HCT116 (cell line): ENCODE data around the gene ABCC11. TPM values are rescaled to one million over a fixed set of nuclear protein-coding genes. Genes with fewer than 3 reads are reported as not detected.

ENCODE experiments used
- ATAC-seq: fragments of 200-7000 bp; cut with Tn5 transposase; 2 replicates; pipeline ENCODE4 v1.9.1; 2020; ENCODE audit warnings: mild to moderate bottlenecking, moderate library complexity
- BruUV-seq: library from RNA; stranded (reverse); fragments of 400-500 nt; replicated peaks from 2 replicates; lab custom pipeline; 2021; lab: Mats Ljungman, UMichigan
- CTCF ChIA-PET: fragments of 300-600 bp; sonication (Branson Sonifier 250); formaldehyde crosslinking; loops from one replicate; lab custom pipeline; 2021; ENCODE audit warnings: antibody characterized with exemption; lab: Charles Lee
- POLR2A ChIA-PET: fragments of 300-600, 350-600 bp; sonication (Branson Sonifier 250); formaldehyde crosslinking; loops from one replicate; lab custom pipeline; 2021; ENCODE audit warnings: antibody characterized with exemption; lab: Charles Lee
- RAD21 ChIA-PET, 2 experiments: fragments of 300-600 bp; sonication (Branson Sonifier 250); formaldehyde crosslinking; loops; one replicate each; lab custom pipeline; 2023; ENCODE audit warnings: low total read pairs in 2 of 2; ENCODE audit not compliant: uncharacterized antibody in 2 of 2, unreplicated experiment in 2 of 2, low non-redundant PET in 1 of 2; lab: Charles Lee
- DNase-seq: peaks from one replicate; pipeline ENCODE4 v3.0.0-alpha.2; 2010; ENCODE audit warnings: low read depth, low spot score
- H2AFZ ChIP-seq: fragments of 200-600 bp; shearing (Covaris generic), sonication (generic); 2 replicates; pipeline ENCODE4 v1.6.1; 2017; ENCODE audit warnings: low read depth, mixed run types, mixed read lengths, antibody characterized with exemption, low read length; ENCODE audit not compliant: poor library complexity, severe bottlenecking
- H3K27ac ChIP-seq: 2 replicates; pipeline ENCODE4 v1.5.1; 2012; ENCODE audit warnings: low read depth, low read length
- H3K27me3 ChIP-seq: fragments of 200-600 bp; sonication (generic); 2 replicates; pipeline ENCODE4 v1.6.1; 2016; ENCODE audit warnings: mixed run types, low read length, mixed read lengths; ENCODE audit not compliant: insufficient read depth
- H3K36me3 ChIP-seq, 2 experiments: fragments of 200-500 bp in 1 of 2; fragments of 200-600 bp in 1 of 2; sonication (Bioruptor generic) in 1 of 2; sonication (generic) in 1 of 2; 2 replicates each; pipeline versions ENCODE4 v1.5.1 to v1.6.1; 2014 to 2016; ENCODE audit warnings: low read length in 2 of 2, inconsistent platforms in 1 of 2, mixed read lengths in 1 of 2, mixed run types in 1 of 2; ENCODE audit not compliant: insufficient read depth in 2 of 2, control insufficient read depth in 1 of 2
- H3K4me1 ChIP-seq, 2 experiments: fragments of 200-600 bp in 1 of 2; sonication (generic) in 1 of 2; 2 replicates each; pipeline versions ENCODE4 v1.5.1 to v1.6.1; 2012 to 2017; ENCODE audit warnings: low read length in 2 of 2, inconsistent platforms in 1 of 2, mild to moderate bottlenecking in 1 of 2, mixed read lengths in 1 of 2, mixed run types in 1 of 2, moderate library complexity in 1 of 2; ENCODE audit not compliant: insufficient read depth in 2 of 2, control insufficient read depth in 1 of 2
- H3K4me2 ChIP-seq: fragments of 200-600 bp; sonication (generic); 2 replicates; pipeline ENCODE4 v1.6.1; 2017; ENCODE audit warnings: mixed run types, low read length, mixed read lengths
- H3K4me3 ChIP-seq, 2 experiments: fragments of 200-600 bp in 1 of 2; sonication (generic) in 1 of 2; replicated peaks in 1 of 2; 2 replicates each; pipeline ENCODE4 v1.5.1; 2011 to 2016; ENCODE audit warnings: low read length in 2 of 2, control low read depth in 1 of 2, low read depth in 1 of 2, mild to moderate bottlenecking in 1 of 2, mixed read lengths in 1 of 2, mixed run types in 1 of 2
- H3K79me2 ChIP-seq: fragments of 200-600 bp; sonication (generic); 2 replicates; pipeline ENCODE4 v1.6.1; 2017; ENCODE audit warnings: mild to moderate bottlenecking, mixed run types, low read length, moderate library complexity, mixed read lengths; ENCODE audit not compliant: insufficient read depth
- H3K9ac ChIP-seq: fragments of 200-600 bp; sonication (generic); 2 replicates; pipeline ENCODE4 v1.6.1; 2016; ENCODE audit warnings: low read length, mixed read lengths
- H3K9me2 ChIP-seq: fragments of 200-600 bp; sonication (generic), shearing (Covaris generic); 2 replicates; pipeline ENCODE4 v1.6.1; 2017; ENCODE audit warnings: mixed run types, mild to moderate bottlenecking, moderate library complexity; ENCODE audit not compliant: insufficient read depth
- H3K9me3 ChIP-seq, 2 experiments: fragments of 200-500 bp in 1 of 2; fragments of 200-600 bp in 1 of 2; sonication (Bioruptor generic) in 1 of 2; sonication (generic) in 1 of 2; 2 replicates each; pipeline ENCODE4 v1.6.1; 2014 to 2017; ENCODE audit warnings: low read length in 2 of 2, mixed read lengths in 2 of 2, inconsistent platforms in 1 of 2, low read depth in 1 of 2, mild to moderate bottlenecking in 1 of 2, mixed run types in 1 of 2, moderate library complexity in 1 of 2; ENCODE audit not compliant: control insufficient read depth in 1 of 2, insufficient read depth in 1 of 2
- H4K20me1 ChIP-seq: fragments of 200-600 bp; sonication (generic), shearing (Covaris generic); 2 replicates; pipeline ENCODE4 v1.6.1; 2017; ENCODE audit warnings: mixed run types, mild to moderate bottlenecking, moderate library complexity; ENCODE audit not compliant: insufficient read depth
- CBX3 ChIP-seq: IDR thresholded peaks from 2 replicates; pipeline ENCODE4 v1.6.1; 2012; ENCODE audit warnings: low read depth
- CEBPB ChIP-seq: IDR thresholded peaks from 2 replicates; pipeline ENCODE4 v1.6.1; 2012; ENCODE audit warnings: low read depth
- EGR1 ChIP-seq: IDR thresholded peaks from 2 replicates; pipeline ENCODE4 v1.6.1; 2012; ENCODE audit warnings: low read depth
- ELF1 ChIP-seq: IDR thresholded peaks from 2 replicates; pipeline ENCODE4 v1.6.1; 2012; ENCODE audit warnings: low read depth, borderline replicate concordance
- EZH2 ChIP-seq: fragments of 200-600 bp; sonication (generic); IDR thresholded peaks from 2 replicates; pipeline ENCODE4 v1.6.1; 2017; ENCODE audit warnings: antibody characterized with exemption, mixed run types
- EZH2phosphoT487 ChIP-seq: fragments of 200-600 bp; IDR thresholded peaks from 2 replicates; pipeline ENCODE4 v1.6.1; 2018; ENCODE audit warnings: antibody characterized with exemption, borderline replicate concordance
- FOSL1 ChIP-seq: IDR thresholded peaks from 2 replicates; pipeline ENCODE4 v1.6.1; 2012; ENCODE audit warnings: low read depth
- JUND ChIP-seq: IDR thresholded peaks from 2 replicates; pipeline ENCODE4 v1.6.1; 2012
- POLR2AphosphoS5 ChIP-seq: IDR thresholded peaks from 2 replicates; pipeline ENCODE4 v1.6.1; 2011; ENCODE audit warnings: mild to moderate bottlenecking, low read depth, low read length, moderate library complexity
- RAD21 ChIP-seq: IDR thresholded peaks from 2 replicates; pipeline ENCODE4 v1.6.1; 2012; ENCODE audit warnings: low read depth, mild to moderate bottlenecking
- REST ChIP-seq: IDR thresholded peaks from 2 replicates; pipeline ENCODE4 v1.6.1; 2012; ENCODE audit warnings: low read depth
- SIN3A ChIP-seq: IDR thresholded peaks from 2 replicates; pipeline ENCODE4 v1.6.1; 2012; ENCODE audit warnings: low read depth
- YY1 ChIP-seq: IDR thresholded peaks from 2 replicates; pipeline ENCODE4 v1.6.1; 2011; ENCODE audit warnings: low read length, low read depth, moderate library complexity, mild to moderate bottlenecking; ENCODE audit not compliant: insufficient replicate concordance; ENCODE audit errors: extremely low read depth
- ZFX ChIP-seq: fragments of 450-650 bp; IDR thresholded peaks from 2 replicates; pipeline ENCODE4 v1.6.1; 2017
- ZNF274 ChIP-seq: fragments of 200-500 bp; sonication (Bioruptor generic); IDR thresholded peaks from 2 replicates; pipeline ENCODE4 v1.6.1; 2014; ENCODE audit warnings: mild to moderate bottlenecking, low read depth, low read length, inconsistent platforms
- intact Hi-C: fragments of 100-400 bp; cut with micrococcal nuclease; formaldehyde crosslinking; loops from 2 replicates; pipeline ENCODE4 v1.10.0; 2022
- total RNA-seq: library from RNA; stranded (reverse); gene quantifications from one replicate; pipeline ENCODE4 v1.2.1, GENCODE V29; 2021; ENCODE audit not compliant: unreplicated experiment
- TF ChIP-seq, protein P1 (sequence below): IDR thresholded peaks from 2 replicates; pipeline ENCODE4 v1.6.1; 2012
- TF ChIP-seq, protein P2 (sequence below), 3 experiments: fragments of 200-600 bp in 1 of 3; sonication (generic) in 1 of 3; IDR thresholded peaks in 2 of 3; conservative IDR thresholded peaks in 1 of 3; 2 replicates each; pipeline ENCODE4 v1.5.1; 2012 to 2017; ENCODE audit warnings: low read depth in 2 of 3, low read length in 2 of 3, antibody characterized with exemption in 1 of 3, borderline replicate concordance in 1 of 3, control low read depth in 1 of 3, mild to moderate bottlenecking in 1 of 3, mixed read lengths in 1 of 3, mixed run types in 1 of 3, moderate library complexity in 1 of 3; ENCODE audit not compliant: insufficient read depth in 1 of 3
- TF ChIP-seq, protein P3 (sequence below): IDR thresholded peaks from 2 replicates; pipeline ENCODE4 v1.6.1; 2012

ABCC11 gene
- total RNA-seq, 1 experiment from 2014 or later = 0.54 TPM

GRCh38 chr16:48194828-48195556 lies 52.3 kb downstream of the ABCC11 start (continued):
- TF ChIP-seq JUND (no peak), CEBPB (no peak)

DNA sequence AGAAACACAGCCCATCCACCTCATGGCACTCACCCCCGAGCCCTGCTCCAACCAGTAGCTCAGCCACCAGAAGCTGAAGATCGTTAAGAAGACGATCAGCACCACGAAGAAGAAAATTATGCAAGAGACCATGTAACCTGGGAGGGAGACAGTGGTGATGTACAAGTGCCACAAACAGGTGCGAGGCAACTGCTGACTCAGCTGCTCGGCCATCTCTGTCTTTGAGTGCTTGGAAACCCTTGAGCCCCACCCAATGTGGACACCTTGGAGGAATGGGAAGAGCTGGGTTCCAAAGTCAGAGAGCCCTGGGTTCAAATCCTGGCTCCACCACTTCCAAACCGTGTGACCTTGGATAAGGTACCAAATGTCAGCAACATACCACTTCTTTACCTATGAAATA lies 53.5 kb downstream of the ABCC11 start:
- Histone ChIP-seq H3K4me1 (no peaks in the 10 kb centered on the region), H3K4me3 (no peak overlapping the region), H3K27ac (no peak overlapping the region), H4K20me1 (no peaks in the 10 kb centered on the region), H3K9ac (no peak overlapping the region), H3K4me2 (no peak overlapping the region), H3K9me3 (no peaks in the 10 kb centered on the region), H3K27me3 (no peaks in the 10 kb centered on the region), H2AFZ (no peak overlapping the region), H3K79me2 (no peaks in the 10 kb centered on the region), H3K36me3 (no peaks in the 10 kb centered on the region), H3K9me2 (no peaks in the 10 kb centered on the region)
- DNase-seq = no peak
- TF ChIP-seq ZFX (no peak), EZH2 (no peak), ELF1 (no peak), JUND (no peak), CBX3 (no peak), ZNF274 (no peak), EGR1 (no peak), REST (no peak), CEBPB (no peak), FOSL1 (no peak), RAD21 (no peak), YY1 (no peak), EZH2phosphoT487 (no peak), SIN3A (no peak), POLR2AphosphoS5 (no peak)
- TF ChIP-seq, protein P1, sequence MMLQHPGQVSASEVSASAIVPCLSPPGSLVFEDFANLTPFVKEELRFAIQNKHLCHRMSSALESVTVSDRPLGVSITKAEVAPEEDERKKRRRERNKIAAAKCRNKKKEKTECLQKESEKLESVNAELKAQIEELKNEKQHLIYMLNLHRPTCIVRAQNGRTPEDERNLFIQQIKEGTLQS = no peak
- TF ChIP-seq, protein P2, sequence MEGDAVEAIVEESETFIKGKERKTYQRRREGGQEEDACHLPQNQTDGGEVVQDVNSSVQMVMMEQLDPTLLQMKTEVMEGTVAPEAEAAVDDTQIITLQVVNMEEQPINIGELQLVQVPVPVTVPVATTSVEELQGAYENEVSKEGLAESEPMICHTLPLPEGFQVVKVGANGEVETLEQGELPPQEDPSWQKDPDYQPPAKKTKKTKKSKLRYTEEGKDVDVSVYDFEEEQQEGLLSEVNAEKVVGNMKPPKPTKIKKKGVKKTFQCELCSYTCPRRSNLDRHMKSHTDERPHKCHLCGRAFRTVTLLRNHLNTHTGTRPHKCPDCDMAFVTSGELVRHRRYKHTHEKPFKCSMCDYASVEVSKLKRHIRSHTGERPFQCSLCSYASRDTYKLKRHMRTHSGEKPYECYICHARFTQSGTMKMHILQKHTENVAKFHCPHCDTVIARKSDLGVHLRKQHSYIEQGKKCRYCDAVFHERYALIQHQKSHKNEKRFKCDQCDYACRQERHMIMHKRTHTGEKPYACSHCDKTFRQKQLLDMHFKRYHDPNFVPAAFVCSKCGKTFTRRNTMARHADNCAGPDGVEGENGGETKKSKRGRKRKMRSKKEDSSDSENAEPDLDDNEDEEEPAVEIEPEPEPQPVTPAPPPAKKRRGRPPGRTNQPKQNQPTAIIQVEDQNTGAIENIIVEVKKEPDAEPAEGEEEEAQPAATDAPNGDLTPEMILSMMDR (IDR thresholded peaks at IDR 0.05 in 2 of 3, conservative IDR thresholded peaks at IDR 0.05 in 1 of 3; ENCODE audit: borderline replicate concordance in 1 of 3, insufficient read depth in 1 of 3, low read depth in 2 of 3, low read length in 2 of 3) = no peak
- TF ChIP-seq, protein P3, sequence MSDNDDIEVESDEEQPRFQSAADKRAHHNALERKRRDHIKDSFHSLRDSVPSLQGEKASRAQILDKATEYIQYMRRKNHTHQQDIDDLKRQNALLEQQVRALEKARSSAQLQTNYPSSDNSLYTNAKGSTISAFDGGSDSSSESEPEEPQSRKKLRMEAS = no peak
- no peak for ATAC-seq
- BruUV-seq = no TSS peak
- POLR2A ChIA-PET = no interaction called here
- RAD21 ChIA-PET = no interaction called here
- CTCF ChIA-PET = no interaction called here
- intact Hi-C loops = no loop called here
